Measurements from ENCODE around the gene MKNK2. TPM values are rescaled to one million over a fixed set of nuclear protein-coding genes. Genes with fewer than 3 reads are reported as not detected.

Gene MKNK2
- total and polyA plus RNA-seq, 3 donors from 2014 or later, result 76.5 to 103 (median 93.0) TPM

DNA sequence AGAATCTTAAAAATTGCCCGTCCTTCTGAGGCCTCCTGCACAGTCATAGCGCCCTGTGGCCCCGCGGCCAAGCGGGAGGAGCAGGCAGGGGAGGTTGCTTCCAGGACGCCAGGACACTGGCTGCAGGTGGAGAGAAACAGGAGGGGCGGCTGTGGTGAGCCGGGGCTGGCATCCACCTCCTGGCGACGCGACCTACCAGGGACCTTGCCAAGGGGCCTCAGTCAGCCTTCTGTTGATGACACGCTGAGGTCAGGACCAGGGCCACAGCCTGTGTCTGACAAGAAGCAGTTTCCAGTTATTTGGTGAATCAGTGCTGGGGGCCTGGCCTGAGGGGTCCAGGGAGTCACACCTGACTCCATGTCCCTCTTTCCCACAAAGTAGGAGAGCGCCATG lies 13.3 kb upstream of the MKNK2 start:
- WGBS, 2 donors, result 77 to 79% methylated on average over 12 to 13 of the region's 13 CpGs
- Histone ChIP-seq H3K27me3 (no peaks in the 10 kb centered on the region), H3K36me3 (ENCODE audit: low read depth, missing control alignments) (no peaks in the 10 kb centered on the region), H3K9me3 (no peaks in the 10 kb centered on the region), H3K4me3 (no peak overlapping the region), H3K27ac (peak overlapping the region; percentile 81 to 94), H3K4me1 (peaks cover 46% of the 10 kb centered on the region)
- no peak for DNase-seq
- TF ChIP-seq POLR2A (IDR thresholded peaks at IDR 0.05) (no peak), CTCF (IDR thresholded peaks at IDR 0.05) (no peak)
- intact Hi-C loops (cut with DNase I; ENCODE audit: low total_unique reads), result no loop called here

GRCh38 chr19:2063824-2064223 lies 12.8 kb upstream of the MKNK2 start:
- no peak for DNase-seq
- Histone ChIP-seq H3K4me1 (peaks cover 48% of the 10 kb centered on the region), H3K27me3 (no peaks in the 10 kb centered on the region), H3K27ac (peak overlapping the region; percentile 81 to 94), H3K4me3 (no peak overlapping the region), H3K9me3 (no peaks in the 10 kb centered on the region), H3K36me3 (ENCODE audit: low read depth, missing control alignments) (no peaks in the 10 kb centered on the region)
- WGBS, 2 donors, result 81 to 83% methylated on average over 8 of the region's 8 CpGs
- intact Hi-C loops (cut with DNase I; ENCODE audit: low total_unique reads), result no loop called here
- no peak for TF ChIP-seq CTCF (IDR thresholded peaks at IDR 0.05)
- TF ChIP-seq POLR2A (IDR thresholded peaks at IDR 0.05), result no peak

- no peak for DNase-seq
- intact Hi-C loops (cut with DNase I; ENCODE audit: low total_unique reads), result no loop called here
- TF ChIP-seq POLR2A (IDR thresholded peaks at IDR 0.05) (no peak), CTCF (IDR thresholded peaks at IDR 0.05) (no peak)
- WGBS, 2 donors, result 71 to 80% methylated on average over 9 of the region's 9 CpGs
- Histone ChIP-seq H3K4me1 (peaks cover 48% of the 10 kb centered on the region), H3K4me3 (no peak overlapping the region), H3K27me3 (no peaks in the 10 kb centered on the region), H3K9me3 (no peaks in the 10 kb centered on the region), H3K36me3 (ENCODE audit: low read depth, missing control alignments) (no peaks in the 10 kb centered on the region), H3K27ac (peak overlapping the region in 1 of 2 donors; percentile 100)
Measured at GRCh38 chr19:2062770-2063169, 11.7 kb upstream of the MKNK2 start.

GRCh38 chr19:2062389-2062729 lies 11.3 kb upstream of the MKNK2 start:
- WGBS, 2 donors, result 53 to 61% methylated on average over 8 to 10 of the region's 10 CpGs
- Histone ChIP-seq H3K27me3 (no peaks in the 10 kb centered on the region), H3K27ac (peak overlapping the region; percentile 53 to 100), H3K4me3 (peak overlapping the region in 1 of 2 donors; percentile 73), H3K36me3 (ENCODE audit: low read depth, missing control alignments) (no peaks in the 10 kb centered on the region), H3K9me3 (no peaks in the 10 kb centered on the region), H3K4me1 (peaks cover 48% of the 10 kb centered on the region)
- no peak for DNase-seq
- intact Hi-C loops (cut with DNase I; ENCODE audit: low total_unique reads), result no loop called here
- TF ChIP-seq CTCF (IDR thresholded peaks at IDR 0.05), result no peak
- no peak for TF ChIP-seq POLR2A (IDR thresholded peaks at IDR 0.05)
